ENCODE data around the gene RHOA.

The RHOA gene

GRCh38 chr3:49434731-49435130 lies 23.0 kb upstream of the RHOA start:
- no peak overlapping the region for H2AK5ac ChIP-seq (ENCODE audit: low read length, severe bottlenecking)
- no peak overlapping the region for H3K9ac ChIP-seq (ENCODE audit: low read length)
- no peaks in the 10 kb centered on the region for H3K36me3 ChIP-seq (ENCODE audit: control insufficient read depth in 1 of 2, insufficient read depth in 2 of 2, low read depth in 1 of 2, low read length in 2 of 2)
- no peak overlapping the region for H3K23ac ChIP-seq (ENCODE audit: low read length in 2 of 2)
- no peak overlapping the region for H3K4ac ChIP-seq (ENCODE audit: low read depth in 1 of 2, low read length in 2 of 2)
- H2BK15ac ChIP-seq (ENCODE audit: low read depth, poor library complexity, severe bottlenecking) = no peak overlapping the region
- no peak overlapping the region for H2BK5ac ChIP-seq (ENCODE audit: low read depth, low read length, poor library complexity, severe bottlenecking)
- H3K9me3 ChIP-seq (ENCODE audit: control insufficient read depth, low read length) = no peaks in the 10 kb centered on the region
- no peak overlapping the region for H3K18ac ChIP-seq (ENCODE audit: low read depth in 1 of 2, low read length in 2 of 2)
- no peak overlapping the region for H2AFZ ChIP-seq (ENCODE audit: low read depth, low read length)
- no peaks in the 10 kb centered on the region for H3K27me3 ChIP-seq (ENCODE audit: control insufficient read depth in 1 of 2, insufficient read depth in 1 of 2, low read length in 2 of 2)
- 84% methylated on average over 5 of the region's 5 CpGs for WGBS
- H3K27ac ChIP-seq (ENCODE audit: low read length, poor library complexity, severe bottlenecking) = no peak overlapping the region
- peaks cover 2% of the 10 kb centered on the region for H3K4me1 ChIP-seq (ENCODE audit: control insufficient read depth, insufficient read depth, low read depth, low read length)
- H4K8ac ChIP-seq (ENCODE audit: low read length) = no peak overlapping the region
- H3K14ac ChIP-seq (ENCODE audit: low read length in 2 of 2) = no peak overlapping the region
- H3K4me3 ChIP-seq (ENCODE audit: insufficient read depth in 1 of 2, low read depth in 1 of 2, low read length in 2 of 2) = no peak overlapping the region
- H2BK120ac ChIP-seq (ENCODE audit: low read depth, low read length) = no peak overlapping the region
- no peak for DNase-seq
- no peak overlapping the region for H3K4me2 ChIP-seq (ENCODE audit: low read length, poor library complexity, severe bottlenecking)
- no peak overlapping the region for H4K91ac ChIP-seq (ENCODE audit: low read length)
- H3K79me1 ChIP-seq (replicated peaks; ENCODE audit: low read length, poor library complexity, severe bottlenecking) = no peaks in the 10 kb centered on the region
- no peak overlapping the region for H2BK12ac ChIP-seq (ENCODE audit: low read length in 2 of 2)

- H2AK5ac ChIP-seq (ENCODE audit: low read length, severe bottlenecking) = no peak overlapping the region
- H3K4me2 ChIP-seq (ENCODE audit: low read length, poor library complexity, severe bottlenecking) = peak overlapping the region; percentile 77
- no peak overlapping the region for H3K23ac ChIP-seq (ENCODE audit: low read length in 2 of 2)
- no peaks in the 10 kb centered on the region for H3K9me3 ChIP-seq (ENCODE audit: control insufficient read depth, low read length)
- H3K36me3 ChIP-seq (ENCODE audit: control insufficient read depth in 1 of 2, insufficient read depth in 2 of 2, low read depth in 1 of 2, low read length in 2 of 2) = peaks cover 21 to 24% of the 10 kb centered on the region in 2 experiments
- H2BK15ac ChIP-seq (ENCODE audit: low read depth, poor library complexity, severe bottlenecking) = no peak overlapping the region
- H4K8ac ChIP-seq (ENCODE audit: low read length) = peak overlapping the region; percentile 96
- H3K4me3 ChIP-seq (ENCODE audit: insufficient read depth in 1 of 2, low read depth in 1 of 2, low read length in 2 of 2) = peak overlapping the region; percentile 80 to 88
- peaks cover 3% of the 10 kb centered on the region for H3K79me1 ChIP-seq (replicated peaks; ENCODE audit: low read length, poor library complexity, severe bottlenecking)
- peak overlapping the region; percentile 93 for H3K27ac ChIP-seq (ENCODE audit: low read length, poor library complexity, severe bottlenecking)
- no peak for DNase-seq
- H3K14ac ChIP-seq (ENCODE audit: low read length in 2 of 2) = peak overlapping the region in 1 of 2 experiments; percentile 97
- H3K4me1 ChIP-seq (ENCODE audit: control insufficient read depth, insufficient read depth, low read depth, low read length) = peaks cover 2% of the 10 kb centered on the region
- 15% methylated on average over 9 of the region's 9 CpGs for WGBS
- peak overlapping the region; percentile 79 to 98 for H3K4ac ChIP-seq (ENCODE audit: low read depth in 1 of 2, low read length in 2 of 2)
- H3K18ac ChIP-seq (ENCODE audit: low read depth in 1 of 2, low read length in 2 of 2) = peak overlapping the region; percentile 85 to 98
- peak overlapping the region in 1 of 2 experiments; percentile 85 for H2BK12ac ChIP-seq (ENCODE audit: low read length in 2 of 2)
- H3K27me3 ChIP-seq (ENCODE audit: control insufficient read depth in 1 of 2, insufficient read depth in 1 of 2, low read length in 2 of 2) = no peaks in the 10 kb centered on the region
- peak overlapping the region; percentile 92 for H2BK5ac ChIP-seq (ENCODE audit: low read depth, low read length, poor library complexity, severe bottlenecking)
- H2BK120ac ChIP-seq (ENCODE audit: low read depth, low read length) = peak overlapping the region; percentile 77
- peak overlapping the region; percentile 95 for H3K9ac ChIP-seq (ENCODE audit: low read length)
- H2AFZ ChIP-seq (ENCODE audit: low read depth, low read length) = peak overlapping the region; percentile 95
- peak overlapping the region; percentile 94 for H4K91ac ChIP-seq (ENCODE audit: low read length)
Measured at GRCh38 chr3:49428752-49429080, 16.9 kb upstream of the RHOA start.

GRCh38 chr3:49427586-49427985 lies 15.8 kb upstream of the RHOA start:
- no peak for DNase-seq
- 100% methylated on average over 1 of the region's 2 CpGs for WGBS

GRCh38 chr3:49424816-49425215 lies 13.0 kb upstream of the RHOA start:
- peaks cover 33 to 37% of the 10 kb centered on the region in 2 experiments for H3K36me3 ChIP-seq (ENCODE audit: control insufficient read depth in 1 of 2, insufficient read depth in 2 of 2, low read depth in 1 of 2, low read length in 2 of 2)
- 91% methylated on average over 6 of the region's 6 CpGs for WGBS

More at GRCh38 chr3:49427586-49427985, 15.8 kb upstream of the RHOA start:
- H3K4ac ChIP-seq (ENCODE audit: low read depth in 1 of 2, low read length in 2 of 2) = no peak overlapping the region
- H2BK15ac ChIP-seq (ENCODE audit: low read depth, poor library complexity, severe bottlenecking) = no peak overlapping the region
- no peak overlapping the region for H3K9ac ChIP-seq (ENCODE audit: low read length)
- no peak overlapping the region for H3K4me3 ChIP-seq (ENCODE audit: insufficient read depth in 1 of 2, low read depth in 1 of 2, low read length in 2 of 2)
- H3K23ac ChIP-seq (ENCODE audit: low read length in 2 of 2) = no peak overlapping the region
- peaks cover 6% of the 10 kb centered on the region for H3K4me1 ChIP-seq (ENCODE audit: control insufficient read depth, insufficient read depth, low read depth, low read length)
- no peak overlapping the region for H2BK12ac ChIP-seq (ENCODE audit: low read length in 2 of 2)
- no peaks in the 10 kb centered on the region for H3K9me3 ChIP-seq (ENCODE audit: control insufficient read depth, low read length)
- H3K4me2 ChIP-seq (ENCODE audit: low read length, poor library complexity, severe bottlenecking) = no peak overlapping the region
- no peak overlapping the region for H2BK120ac ChIP-seq (ENCODE audit: low read depth, low read length)
- no peak overlapping the region for H3K14ac ChIP-seq (ENCODE audit: low read length in 2 of 2)
- H3K36me3 ChIP-seq (ENCODE audit: control insufficient read depth in 1 of 2, insufficient read depth in 2 of 2, low read depth in 1 of 2, low read length in 2 of 2) = peaks cover 24 to 29% of the 10 kb centered on the region in 2 experiments
- no peak overlapping the region for H4K8ac ChIP-seq (ENCODE audit: low read length)
- H3K27me3 ChIP-seq (ENCODE audit: control insufficient read depth in 1 of 2, insufficient read depth in 1 of 2, low read length in 2 of 2) = no peaks in the 10 kb centered on the region
- H2AFZ ChIP-seq (ENCODE audit: low read depth, low read length) = no peak overlapping the region
- H3K18ac ChIP-seq (ENCODE audit: low read depth in 1 of 2, low read length in 2 of 2) = no peak overlapping the region
- peaks cover 4% of the 10 kb centered on the region for H3K79me1 ChIP-seq (replicated peaks; ENCODE audit: low read length, poor library complexity, severe bottlenecking)
- no peak overlapping the region for H3K27ac ChIP-seq (ENCODE audit: low read length, poor library complexity, severe bottlenecking)
- no peak overlapping the region for H4K91ac ChIP-seq (ENCODE audit: low read length)
- H2AK5ac ChIP-seq (ENCODE audit: low read length, severe bottlenecking) = no peak overlapping the region
- H2BK5ac ChIP-seq (ENCODE audit: low read depth, low read length, poor library complexity, severe bottlenecking) = no peak overlapping the region

More at GRCh38 chr3:49424816-49425215, 13.0 kb upstream of the RHOA start:
- no peak overlapping the region for H4K8ac ChIP-seq (ENCODE audit: low read length)
- H3K23ac ChIP-seq (ENCODE audit: low read length in 2 of 2) = no peak overlapping the region
- no peak overlapping the region for H3K18ac ChIP-seq (ENCODE audit: low read depth in 1 of 2, low read length in 2 of 2)
- no peak overlapping the region for H2BK120ac ChIP-seq (ENCODE audit: low read depth, low read length)
- H2BK15ac ChIP-seq (ENCODE audit: low read depth, poor library complexity, severe bottlenecking) = no peak overlapping the region
- no peak overlapping the region for H2BK5ac ChIP-seq (ENCODE audit: low read depth, low read length, poor library complexity, severe bottlenecking)
- no peaks in the 10 kb centered on the region for H3K27me3 ChIP-seq (ENCODE audit: control insufficient read depth in 1 of 2, insufficient read depth in 1 of 2, low read length in 2 of 2)
- no peak overlapping the region for H2AFZ ChIP-seq (ENCODE audit: low read depth, low read length)
- peaks cover 7% of the 10 kb centered on the region for H3K79me1 ChIP-seq (replicated peaks; ENCODE audit: low read length, poor library complexity, severe bottlenecking)
- H3K14ac ChIP-seq (ENCODE audit: low read length in 2 of 2) = no peak overlapping the region
- no peak overlapping the region for H3K27ac ChIP-seq (ENCODE audit: low read length, poor library complexity, severe bottlenecking)
- no peak overlapping the region for H3K4me3 ChIP-seq (ENCODE audit: insufficient read depth in 1 of 2, low read depth in 1 of 2, low read length in 2 of 2)
- H4K91ac ChIP-seq (ENCODE audit: low read length) = no peak overlapping the region
- H3K4me1 ChIP-seq (ENCODE audit: control insufficient read depth, insufficient read depth, low read depth, low read length) = peaks cover 18% of the 10 kb centered on the region
- no peak for DNase-seq
- no peak overlapping the region for H3K9ac ChIP-seq (ENCODE audit: low read length)
- H3K9me3 ChIP-seq (ENCODE audit: control insufficient read depth, low read length) = no peaks in the 10 kb centered on the region
- H2BK12ac ChIP-seq (ENCODE audit: low read length in 2 of 2) = no peak overlapping the region
- H2AK5ac ChIP-seq (ENCODE audit: low read length, severe bottlenecking) = no peak overlapping the region
- H3K4ac ChIP-seq (ENCODE audit: low read depth in 1 of 2, low read length in 2 of 2) = no peak overlapping the region
- H3K4me2 ChIP-seq (ENCODE audit: low read length, poor library complexity, severe bottlenecking) = no peak overlapping the region

All from mesenchymal stem cell (in vitro differentiated cells and primary cell).